ENCODE results near the gene CCDC183. TPM values are rescaled to one million over a fixed set of nuclear protein-coding genes. Genes with fewer than 3 reads are reported as not detected.

CCDC183 gene
- total RNA-seq, 1 experiment from 2014 or later = 3.6 TPM

DNA sequence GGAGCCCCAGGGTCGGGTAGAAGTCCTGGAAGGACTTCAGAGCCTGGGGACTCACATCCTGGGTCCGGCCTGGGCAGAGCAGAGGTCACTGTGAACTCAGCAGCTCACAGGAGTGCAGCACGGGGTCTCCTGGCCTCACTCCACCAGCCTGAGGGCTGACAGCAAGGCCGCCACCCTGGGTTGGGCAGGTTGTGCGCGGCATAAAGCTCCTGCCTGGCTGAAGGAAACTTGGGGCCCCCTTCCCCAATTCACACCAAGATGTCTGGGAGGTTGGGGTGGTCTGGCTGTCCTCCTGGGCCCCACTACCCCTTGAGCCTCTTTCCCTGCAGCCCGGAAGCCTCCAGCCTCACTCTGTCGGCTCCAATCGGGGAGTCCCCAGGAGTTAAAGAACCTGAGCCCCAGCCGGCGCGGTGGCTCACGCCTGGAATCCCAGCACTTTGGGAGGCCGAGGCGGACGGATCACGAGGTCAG is 33.9 kb upstream of the CCDC183 start:
- intact Hi-C loops (cut with micrococcal nuclease; ENCODE audit: unreplicated experiment) = no loop called here
- Histone ChIP-seq H3K27ac (no peak overlapping the region), H3K4me3 (no peak overlapping the region), H3K27me3 (ENCODE audit: insufficient read depth, low read depth) (peaks cover 2% of the 10 kb centered on the region; the same call in 1 of the 2 replicates), H3K4me2 (no peak overlapping the region), H3F3A (ENCODE audit: insufficient read depth, low read depth) (peaks cover 15% of the 10 kb centered on the region; the same call in 1 of the 2 replicates), H3K9me3 (ENCODE audit: insufficient read depth, low read depth) (no peaks in the 10 kb centered on the region), H3K79me2 (ENCODE audit: low read depth) (no peaks in the 10 kb centered on the region), H2AFZ (no peak overlapping the region), H3K36me3 (ENCODE audit: low read depth) (no peaks in the 10 kb centered on the region), H4K20me1 (ENCODE audit: insufficient read depth) (no peaks in the 10 kb centered on the region), H3K4me1 (replicated peaks; ENCODE audit: insufficient read depth) (peaks cover 6% of the 10 kb centered on the region), H3K9me2 (ENCODE audit: insufficient read depth) (no peaks in the 10 kb centered on the region)
- no peak for DNase-seq
- ChIA-PET CTCF (interaction anchor here (0.6 to 0.7 kb wide), 2 partner anchors 209 to 416 kb away, joined by 5 to 12 read pairs; no protein-coding TSS in a partner anchor), POLR2A (ENCODE audit: unreplicated experiment) (no interaction called here)
- BruUV-seq (replicated peaks) = no TSS peak
- TF ChIP-seq, protein P1, sequence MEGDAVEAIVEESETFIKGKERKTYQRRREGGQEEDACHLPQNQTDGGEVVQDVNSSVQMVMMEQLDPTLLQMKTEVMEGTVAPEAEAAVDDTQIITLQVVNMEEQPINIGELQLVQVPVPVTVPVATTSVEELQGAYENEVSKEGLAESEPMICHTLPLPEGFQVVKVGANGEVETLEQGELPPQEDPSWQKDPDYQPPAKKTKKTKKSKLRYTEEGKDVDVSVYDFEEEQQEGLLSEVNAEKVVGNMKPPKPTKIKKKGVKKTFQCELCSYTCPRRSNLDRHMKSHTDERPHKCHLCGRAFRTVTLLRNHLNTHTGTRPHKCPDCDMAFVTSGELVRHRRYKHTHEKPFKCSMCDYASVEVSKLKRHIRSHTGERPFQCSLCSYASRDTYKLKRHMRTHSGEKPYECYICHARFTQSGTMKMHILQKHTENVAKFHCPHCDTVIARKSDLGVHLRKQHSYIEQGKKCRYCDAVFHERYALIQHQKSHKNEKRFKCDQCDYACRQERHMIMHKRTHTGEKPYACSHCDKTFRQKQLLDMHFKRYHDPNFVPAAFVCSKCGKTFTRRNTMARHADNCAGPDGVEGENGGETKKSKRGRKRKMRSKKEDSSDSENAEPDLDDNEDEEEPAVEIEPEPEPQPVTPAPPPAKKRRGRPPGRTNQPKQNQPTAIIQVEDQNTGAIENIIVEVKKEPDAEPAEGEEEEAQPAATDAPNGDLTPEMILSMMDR (conservative IDR thresholded peaks at IDR 0.05) = no peak
- TF ChIP-seq EZH2 (IDR thresholded peaks at IDR 0.05; ENCODE audit: low read depth) = no peak

DNA sequence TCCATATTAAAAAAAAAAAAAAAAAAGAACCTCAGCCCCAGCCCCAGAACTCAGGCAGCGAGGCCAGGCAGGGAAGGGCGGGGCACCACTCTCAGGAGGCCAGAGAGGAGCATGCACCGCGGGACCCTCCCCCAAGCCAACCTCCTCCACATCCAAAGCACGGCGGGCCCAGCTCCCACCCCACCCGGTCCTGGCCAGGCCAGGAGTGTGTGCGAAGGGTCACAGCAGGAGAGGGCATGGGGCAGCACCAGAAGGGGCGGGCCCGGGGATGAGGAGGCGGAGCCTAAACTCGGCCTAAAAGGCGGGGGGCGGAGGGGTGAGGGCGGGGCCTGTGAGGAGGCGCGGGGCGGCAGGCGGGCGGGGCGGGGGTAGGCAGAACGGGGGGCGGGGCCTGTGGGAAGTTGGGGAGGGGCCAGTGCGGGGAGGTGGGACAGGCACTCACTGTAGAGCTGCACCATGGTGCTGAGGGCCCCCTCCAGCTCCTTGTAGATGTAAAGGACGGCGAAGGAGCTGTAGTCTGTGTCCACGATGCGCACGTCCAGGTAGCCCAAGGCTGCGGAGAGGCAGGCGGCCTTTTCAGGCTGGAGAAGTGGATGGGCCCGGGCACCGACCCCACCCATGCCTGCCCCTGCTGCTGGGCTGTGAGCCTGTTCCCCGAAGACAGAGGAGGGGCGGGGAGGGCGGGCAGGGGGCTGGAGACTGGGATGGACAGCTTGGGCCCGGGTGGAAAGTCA is 33.1 kb upstream of the CCDC183 start:
- BruUV-seq (replicated peaks) = no TSS peak
- Histone ChIP-seq H3K9me2 (ENCODE audit: insufficient read depth) (no peaks in the 10 kb centered on the region), H3K4me3 (no peak overlapping the region), H3K27ac (no peak overlapping the region), H3K27me3 (ENCODE audit: insufficient read depth, low read depth) (peaks cover 4% of the 10 kb centered on the region), H4K20me1 (ENCODE audit: insufficient read depth) (no peaks in the 10 kb centered on the region), H3K4me1 (replicated peaks; ENCODE audit: insufficient read depth) (peaks cover 6% of the 10 kb centered on the region), H3K4me2 (peak overlapping the region; percentile 57; the same call in 1 of the 2 replicates), H3K9me3 (ENCODE audit: insufficient read depth, low read depth) (no peaks in the 10 kb centered on the region), H3K79me2 (ENCODE audit: low read depth) (no peaks in the 10 kb centered on the region), H3F3A (ENCODE audit: insufficient read depth, low read depth) (peaks cover 23% of the 10 kb centered on the region; the same call in 1 of the 2 replicates), H2AFZ (no peak overlapping the region), H3K36me3 (ENCODE audit: low read depth) (no peaks in the 10 kb centered on the region)
- TF ChIP-seq, protein P1 (conservative IDR thresholded peaks at IDR 0.05) = no peak
- TF ChIP-seq EZH2 (IDR thresholded peaks at IDR 0.05; ENCODE audit: low read depth) = no peak
- intact Hi-C loops (cut with micrococcal nuclease; ENCODE audit: unreplicated experiment) = no loop called here
- CTCF ChIA-PET = interaction anchor here (0.6 to 0.7 kb wide), 4 partner anchors 12 to 400 kb away, joined by 3 to 6 read pairs (median 4); no protein-coding TSS in a partner anchor
- DNase-seq = peak in 1 of 2 experiments; percentile 70
- POLR2A ChIA-PET (ENCODE audit: unreplicated experiment) = no interaction called here

DNA sequence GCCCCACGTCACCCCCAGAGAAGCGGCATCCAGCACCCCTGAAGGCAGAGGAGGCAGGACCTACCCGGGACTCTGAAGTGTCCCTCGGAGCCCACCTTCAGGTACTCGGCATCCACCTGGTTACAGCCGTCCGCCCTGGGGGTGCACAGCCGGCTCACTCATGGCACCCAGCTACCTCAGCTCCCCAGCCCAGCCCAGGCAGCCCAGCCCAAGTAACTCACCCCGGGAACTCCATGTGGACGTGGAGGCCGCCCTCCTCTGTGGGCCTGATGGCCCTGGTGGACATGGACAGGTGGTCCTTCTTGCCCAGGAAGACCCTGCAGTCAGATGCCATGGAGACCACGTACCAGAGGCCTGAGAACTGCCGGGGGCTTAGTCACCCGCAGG is 32.5 kb upstream of the CCDC183 start:
- Histone ChIP-seq H2AFZ (no peak overlapping the region), H3K27ac (no peak overlapping the region), H3K27me3 (ENCODE audit: insufficient read depth, low read depth) (peaks cover 4% of the 10 kb centered on the region; the same call in 1 of the 2 replicates), H3K4me1 (replicated peaks; ENCODE audit: insufficient read depth) (peaks cover 6% of the 10 kb centered on the region), H3F3A (ENCODE audit: insufficient read depth, low read depth) (peaks cover 23% of the 10 kb centered on the region; the same call in 1 of the 2 replicates), H3K36me3 (ENCODE audit: low read depth) (no peaks in the 10 kb centered on the region), H3K79me2 (ENCODE audit: low read depth) (no peaks in the 10 kb centered on the region), H3K4me2 (no peak overlapping the region), H3K9me3 (ENCODE audit: insufficient read depth, low read depth) (no peaks in the 10 kb centered on the region), H3K9me2 (ENCODE audit: insufficient read depth) (no peaks in the 10 kb centered on the region), H3K4me3 (no peak overlapping the region), H4K20me1 (ENCODE audit: insufficient read depth) (no peaks in the 10 kb centered on the region)
- intact Hi-C loops (cut with micrococcal nuclease; ENCODE audit: unreplicated experiment) = no loop called here
- TF ChIP-seq EZH2 (IDR thresholded peaks at IDR 0.05; ENCODE audit: low read depth) = no peak
- TF ChIP-seq, protein P1 (conservative IDR thresholded peaks at IDR 0.05) = no peak
- BruUV-seq (replicated peaks) = no TSS peak
- CTCF ChIA-PET = interaction anchor here (0.6 kb wide), 2 partner anchors 12 to 85 kb away, joined by 3 to 4 read pairs; no protein-coding TSS in a partner anchor
- no peak for DNase-seq
- POLR2A ChIA-PET (ENCODE audit: unreplicated experiment) = no interaction called here
